ENCODE results near the gene SORCS1.

The SORCS1 gene

GRCh38 chr10:106567629-106568028 is 596.9 kb downstream of the SORCS1 start:
- no peak for DNase-seq

GRCh38 chr10:106566873-106567272 is 597.6 kb downstream of the SORCS1 start:
- no peak for DNase-seq

GRCh38 chr10:106565546-106565945 is 599.0 kb downstream of the SORCS1 start:
- DNase-seq, result no peak

DNA sequence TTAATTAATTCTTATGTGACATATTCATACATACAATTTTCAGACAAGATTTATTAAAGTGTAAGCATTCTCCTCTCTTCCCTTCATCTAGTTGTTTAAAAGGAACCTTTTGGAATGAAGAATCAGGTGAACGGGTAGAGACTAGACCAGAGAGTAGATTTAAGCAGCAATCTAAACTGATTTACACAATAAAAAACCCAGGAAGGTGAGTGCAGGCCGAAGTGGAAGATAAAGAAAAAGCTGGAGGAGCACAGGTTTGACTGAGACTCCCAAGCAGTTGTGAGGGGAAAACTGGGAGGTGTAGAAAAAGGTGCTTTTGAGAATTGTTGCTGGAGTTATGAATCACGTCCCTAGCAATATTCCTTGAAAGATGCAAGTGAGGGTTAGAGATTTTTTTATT is 601.1 kb downstream of the SORCS1 start:
- DNase-seq, result no peak

GRCh38 chr10:106560925-106561640 is 603.4 kb downstream of the SORCS1 start:
- DNase-seq, result no peak

DNA sequence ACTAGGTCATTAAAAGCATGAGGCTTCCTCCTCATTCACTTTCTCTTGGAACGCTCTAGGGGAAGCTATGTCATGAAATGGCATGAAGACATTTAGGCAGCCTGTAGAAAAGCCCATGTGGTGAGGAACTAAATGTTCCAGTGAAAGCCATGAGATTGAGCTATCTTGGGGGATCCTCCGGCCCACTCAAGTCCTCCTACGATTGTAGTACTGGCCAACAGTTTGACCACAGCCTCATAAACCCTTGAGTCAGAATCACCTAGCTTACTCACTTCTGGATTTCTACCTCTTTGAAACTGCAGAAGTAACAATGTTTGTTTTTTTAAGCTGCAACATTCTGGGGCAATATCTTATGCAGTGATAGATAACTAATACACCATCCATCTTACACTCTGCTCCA is 605.1 kb downstream of the SORCS1 start:
- DNase-seq, result no peak

GRCh38 chr10:106557951-106558733 is 606.4 kb downstream of the SORCS1 start:
- DNase-seq, result no peak

DNA sequence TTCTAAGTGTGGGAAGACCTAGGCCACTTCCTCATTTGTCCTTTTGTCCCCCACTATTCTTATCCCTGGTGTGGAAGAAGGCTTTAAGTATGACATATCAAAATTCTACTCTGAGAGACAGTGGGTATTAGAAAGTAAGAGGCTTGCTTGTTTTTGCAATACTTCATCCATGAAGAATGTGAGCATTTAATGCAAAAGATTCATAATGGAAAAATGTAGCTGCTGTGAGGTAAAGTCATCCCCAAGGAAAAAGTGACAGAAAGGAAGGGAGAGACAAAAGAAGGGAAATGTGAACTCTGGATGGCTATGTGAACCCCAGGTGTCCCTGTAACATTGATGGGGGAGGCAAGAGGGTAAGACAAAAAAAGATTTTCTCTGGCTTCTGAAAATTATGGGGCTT is 607.5 kb downstream of the SORCS1 start:
- no peak for DNase-seq

DNA sequence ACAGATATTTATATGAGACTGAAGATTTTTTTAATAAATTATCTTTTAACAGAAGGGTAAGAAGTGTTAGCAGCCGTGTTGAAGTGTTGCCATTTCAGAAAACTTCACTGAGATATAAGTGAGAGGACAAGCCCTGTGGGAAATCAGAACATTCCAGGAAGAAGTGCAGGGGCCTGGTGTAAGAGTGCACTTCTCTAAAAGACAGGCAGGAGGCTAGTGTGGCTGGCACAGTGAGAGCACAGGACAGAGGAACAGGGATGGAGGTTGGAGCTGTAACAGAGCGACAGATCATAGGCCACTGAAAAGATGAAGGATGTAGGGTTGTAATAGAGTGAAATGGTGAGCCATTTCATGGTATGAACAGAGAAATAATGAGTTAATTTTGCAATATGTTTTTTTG is 608.9 kb downstream of the SORCS1 start:
- DNase-seq, result no peak

GRCh38 chr10:106551501-106552062 is 612.9 kb downstream of the SORCS1 start:
- no peak for DNase-seq

DNA sequence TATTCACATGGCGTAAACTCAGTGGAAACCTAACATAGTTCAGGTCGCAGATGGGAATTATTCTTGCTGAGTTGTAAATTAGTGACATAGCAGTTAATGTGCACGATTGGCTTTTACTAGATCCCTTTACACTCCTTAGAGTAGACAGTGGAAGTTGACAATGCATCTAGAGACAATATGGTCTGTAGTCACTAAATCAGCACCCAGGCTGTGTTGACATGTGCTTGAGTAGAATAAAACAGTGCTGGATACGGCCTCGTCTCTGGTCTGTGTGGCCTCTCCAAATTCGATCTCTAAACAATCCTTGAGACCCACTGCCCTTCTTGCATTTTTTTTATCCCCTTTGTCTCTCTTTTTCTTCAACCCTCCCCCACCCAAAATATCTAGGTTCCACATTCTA is 615.7 kb downstream of the SORCS1 start:
- DNase-seq, result no peak

GRCh38 chr10:106547047-106547635 is 617.4 kb downstream of the SORCS1 start:
- no peak for DNase-seq

DNA sequence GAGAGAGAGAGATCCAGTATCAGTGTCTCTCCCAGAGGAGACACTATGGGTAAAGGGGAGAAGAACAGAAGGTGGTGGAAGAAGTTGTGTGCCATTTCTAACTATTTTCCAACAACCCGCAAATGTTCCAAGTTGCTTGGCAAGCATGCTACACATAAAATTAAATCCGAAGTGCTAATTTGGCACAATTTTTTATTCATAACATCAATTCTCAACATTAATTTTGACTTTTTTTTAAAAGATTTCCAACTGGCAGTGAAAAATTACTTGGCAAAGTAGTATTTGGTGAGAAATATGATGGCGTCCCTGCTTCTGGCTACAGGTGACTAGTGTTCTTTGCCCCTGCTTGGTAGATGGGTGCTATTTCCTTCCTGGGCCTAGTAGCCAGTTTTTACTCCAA is 622.0 kb downstream of the SORCS1 start:
- DNase-seq, result no peak

DNA sequence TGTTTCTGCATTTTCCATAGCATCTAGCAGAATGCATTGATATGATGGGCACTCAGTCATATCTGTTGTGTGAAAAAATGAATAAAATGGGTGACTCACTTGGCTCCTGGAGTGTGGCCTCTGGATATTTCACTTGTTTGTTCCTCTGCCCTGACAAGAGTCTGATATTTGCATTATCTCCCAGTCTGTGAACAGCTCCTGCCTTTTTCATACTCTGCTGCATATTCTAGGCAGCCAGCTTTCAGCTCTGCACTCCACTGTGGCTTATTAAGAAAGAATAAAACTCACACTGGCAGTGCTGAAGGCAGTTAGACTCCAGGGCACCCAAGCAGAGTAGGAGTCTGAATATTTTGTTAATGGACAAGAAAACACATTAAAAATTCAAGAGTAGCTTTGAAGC is 623.9 kb downstream of the SORCS1 start:
- DNase-seq, result no peak

- no peak for DNase-seq
Observed at GRCh38 chr10:106537866-106538265, 626.6 kb downstream of the SORCS1 start.

- no peak for DNase-seq
Observed at GRCh38 chr10:106535304-106535953, 629.1 kb downstream of the SORCS1 start.

GRCh38 chr10:106534441-106534840 is 630.1 kb downstream of the SORCS1 start:
- no peak for DNase-seq

DNA sequence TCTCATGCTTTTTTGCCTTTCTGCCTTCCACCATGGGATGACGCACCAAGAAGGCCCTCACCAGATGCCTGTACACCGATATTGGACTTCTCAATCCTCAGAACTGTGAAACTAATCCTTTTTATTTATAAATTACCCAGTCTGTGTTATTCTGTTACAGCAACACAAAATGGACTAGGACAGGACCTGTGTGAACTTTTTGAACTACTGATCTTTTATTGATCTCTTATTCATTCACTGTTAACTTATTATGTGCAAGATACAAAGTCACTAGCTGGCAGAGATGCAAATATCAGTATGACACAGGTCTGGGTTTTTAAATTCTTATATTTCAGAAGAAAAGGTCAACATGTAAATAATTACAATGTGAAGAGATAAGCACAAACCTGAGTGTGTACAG is 635.8 kb downstream of the SORCS1 start:
- no peak for DNase-seq

DNA sequence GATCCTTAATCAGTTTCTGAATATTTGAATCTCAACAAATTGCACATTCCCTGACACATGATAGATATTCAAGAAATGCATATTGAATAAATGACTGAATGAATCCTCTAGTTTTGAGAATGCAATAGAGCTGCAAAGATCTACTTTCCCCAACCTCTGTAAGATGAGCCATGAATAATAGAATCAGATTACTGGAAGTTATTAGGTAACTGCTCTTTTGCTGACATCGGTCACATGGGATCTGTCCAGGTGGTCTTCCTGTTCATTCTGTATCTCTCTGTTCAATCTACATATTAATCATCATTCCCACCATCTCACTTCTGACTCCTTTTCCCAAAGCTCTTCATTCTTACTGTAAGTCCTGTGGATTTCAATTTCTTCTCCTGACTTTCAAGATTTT is 638.7 kb downstream of the SORCS1 start:
- DNase-seq, result no peak

Measured in NCI-H526 (cell line).